ENCODE measurements around the gene KLF7. TPM values are rescaled to one million over a fixed set of nuclear protein-coding genes. Genes with fewer than 3 reads are reported as not detected.

The KLF7 gene
- polyA plus RNA-seq, 3 donors, result 9.4 to 40.7 (median 10.3) TPM

DNA sequence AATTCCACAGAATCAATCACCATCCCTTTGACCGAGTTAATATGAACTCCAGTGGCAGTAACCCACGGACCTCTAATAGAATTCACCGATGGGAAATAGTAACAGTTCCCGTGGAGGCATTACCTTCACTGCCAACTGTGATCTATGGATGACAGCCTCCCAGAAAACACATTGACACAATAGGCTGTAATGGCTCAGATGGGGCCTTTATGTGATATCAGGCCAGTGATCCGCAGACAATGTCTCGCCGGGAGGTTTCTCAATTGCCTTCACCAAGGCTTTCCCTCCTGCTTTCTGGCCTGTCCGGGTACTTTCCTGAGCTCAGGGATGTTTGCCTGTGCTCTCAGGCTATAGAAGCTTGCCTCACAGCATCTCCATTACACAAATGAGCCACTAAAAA is 34.4 kb upstream of the KLF7 start:
- Histone ChIP-seq H3K4me3 (replicated peaks in 1 of 3; ENCODE audit: low read depth in 2 of 3, low read length in 3 of 3) (no peak overlapping the region), H3K36me3 (replicated peaks in 1 of 2; ENCODE audit: control insufficient read depth in 1 of 2, insufficient read depth in 2 of 2, low read length in 2 of 2) (no peaks in the 10 kb centered on the region), H3K9ac (ENCODE audit: insufficient read depth, low read length, poor library complexity, severe bottlenecking) (no peak overlapping the region), H3K79me2 (ENCODE audit: insufficient read depth, low read length) (no peaks in the 10 kb centered on the region), H3K27me3 (ENCODE audit: control insufficient read depth in 2 of 2, insufficient read depth in 2 of 2, low read length in 2 of 2) (no peaks in the 10 kb centered on the region), H4K20me1 (ENCODE audit: insufficient read depth, low read length) (no peaks in the 10 kb centered on the region), H3K4me2 (replicated peaks; ENCODE audit: extremely low read depth, low read length, poor library complexity, severe bottlenecking) (no peak overlapping the region), H3K4me1 (ENCODE audit: control insufficient read depth in 1 of 2, insufficient read depth in 2 of 2, low read length in 2 of 2) (no peaks in the 10 kb centered on the region), H3K9me3 (replicated peaks in 1 of 2; ENCODE audit: control insufficient read depth in 1 of 2, insufficient read depth in 1 of 2, low read length in 2 of 2) (no peaks in the 10 kb centered on the region), H2AFZ (ENCODE audit: insufficient read depth, low read depth, low read length, poor library complexity, severe bottlenecking) (no peak overlapping the region), H3K27ac (ENCODE audit: low read depth in 1 of 2, low read length in 2 of 2) (no peak overlapping the region)
- 100% methylated on average over 3 of the region's 8 CpGs for WGBS (ENCODE audit: insufficient coverage)
- Mint-ChIP-seq H3K36me3 (no peaks in the 10 kb centered on the region), H3K9me3 (peaks cover 0 to 1% (median 0%) of the 10 kb centered on the region in 7 donors), H3K27ac (no peak overlapping the region), H3K4me3 (no peak overlapping the region), H3K27me3 (ENCODE audit: low read depth in 3 of 3) (no peaks in the 10 kb centered on the region), H3K4me1 (no peaks in the 10 kb centered on the region)
- intact Hi-C loops (cut with micrococcal nuclease), result no loop called here
- no peak for DNase-seq
- TF ChIP-seq, protein P1, sequence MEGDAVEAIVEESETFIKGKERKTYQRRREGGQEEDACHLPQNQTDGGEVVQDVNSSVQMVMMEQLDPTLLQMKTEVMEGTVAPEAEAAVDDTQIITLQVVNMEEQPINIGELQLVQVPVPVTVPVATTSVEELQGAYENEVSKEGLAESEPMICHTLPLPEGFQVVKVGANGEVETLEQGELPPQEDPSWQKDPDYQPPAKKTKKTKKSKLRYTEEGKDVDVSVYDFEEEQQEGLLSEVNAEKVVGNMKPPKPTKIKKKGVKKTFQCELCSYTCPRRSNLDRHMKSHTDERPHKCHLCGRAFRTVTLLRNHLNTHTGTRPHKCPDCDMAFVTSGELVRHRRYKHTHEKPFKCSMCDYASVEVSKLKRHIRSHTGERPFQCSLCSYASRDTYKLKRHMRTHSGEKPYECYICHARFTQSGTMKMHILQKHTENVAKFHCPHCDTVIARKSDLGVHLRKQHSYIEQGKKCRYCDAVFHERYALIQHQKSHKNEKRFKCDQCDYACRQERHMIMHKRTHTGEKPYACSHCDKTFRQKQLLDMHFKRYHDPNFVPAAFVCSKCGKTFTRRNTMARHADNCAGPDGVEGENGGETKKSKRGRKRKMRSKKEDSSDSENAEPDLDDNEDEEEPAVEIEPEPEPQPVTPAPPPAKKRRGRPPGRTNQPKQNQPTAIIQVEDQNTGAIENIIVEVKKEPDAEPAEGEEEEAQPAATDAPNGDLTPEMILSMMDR (IDR thresholded peaks at IDR 0.05), result no peak

DNA sequence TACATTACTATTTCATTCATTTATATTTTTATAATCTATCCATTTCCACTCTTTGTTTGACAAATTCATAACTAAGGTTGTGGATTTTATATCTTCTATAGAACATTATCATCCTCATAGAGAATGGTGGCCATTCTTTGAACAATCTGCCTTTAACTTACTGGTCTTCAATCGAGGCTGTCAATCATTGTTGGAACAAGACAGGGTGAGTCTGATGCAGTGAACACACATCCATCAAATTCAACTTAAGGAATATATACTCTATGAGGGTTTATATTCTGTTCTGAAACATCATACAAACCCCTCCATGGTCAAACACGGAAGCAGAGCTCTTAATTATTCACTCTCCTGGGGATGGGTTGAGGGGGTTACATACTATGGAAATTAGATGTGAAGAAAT is 28.3 kb upstream of the KLF7 start:
- H3K4me3 Mint-ChIP-seq, result no peak overlapping the region
- TF ChIP-seq, protein P1 (IDR thresholded peaks at IDR 0.05), result no peak
- no peak for DNase-seq

More for the DNA sequence above, 28.3 kb upstream of the KLF7 start:
- Mint-ChIP-seq H3K9me3 (no peaks in the 10 kb centered on the region), H3K27me3 (ENCODE audit: low read depth in 3 of 3) (peaks cover 0 to 1% (median 0%) of the 10 kb centered on the region in 3 donors), H3K27ac (no peak overlapping the region), H3K36me3 (no peaks in the 10 kb centered on the region), H3K4me1 (no peaks in the 10 kb centered on the region)
- Histone ChIP-seq H3K4me2 (replicated peaks; ENCODE audit: extremely low read depth, low read length, poor library complexity, severe bottlenecking) (no peak overlapping the region), H3K36me3 (replicated peaks in 1 of 2; ENCODE audit: control insufficient read depth in 1 of 2, insufficient read depth in 2 of 2, low read length in 2 of 2) (no peaks in the 10 kb centered on the region), H4K20me1 (ENCODE audit: insufficient read depth, low read length) (no peaks in the 10 kb centered on the region), H3K79me2 (ENCODE audit: insufficient read depth, low read length) (no peaks in the 10 kb centered on the region), H2AFZ (ENCODE audit: insufficient read depth, low read depth, low read length, poor library complexity, severe bottlenecking) (no peak overlapping the region), H3K27me3 (ENCODE audit: control insufficient read depth in 2 of 2, insufficient read depth in 2 of 2, low read length in 2 of 2) (no peaks in the 10 kb centered on the region), H3K4me1 (ENCODE audit: control insufficient read depth in 1 of 2, insufficient read depth in 2 of 2, low read length in 2 of 2) (no peaks in the 10 kb centered on the region), H3K9me3 (replicated peaks in 1 of 2; ENCODE audit: control insufficient read depth in 1 of 2, insufficient read depth in 1 of 2, low read length in 2 of 2) (no peaks in the 10 kb centered on the region), H3K27ac (ENCODE audit: low read depth in 1 of 2, low read length in 2 of 2) (no peak overlapping the region), H3K9ac (ENCODE audit: insufficient read depth, low read length, poor library complexity, severe bottlenecking) (no peak overlapping the region), H3K4me3 (replicated peaks in 1 of 3; ENCODE audit: low read depth in 2 of 3, low read length in 3 of 3) (no peak overlapping the region)
- intact Hi-C loops (cut with micrococcal nuclease), result no loop called here
- no CpG with 5 or more reads among the region's 2 CpGs for WGBS (ENCODE audit: insufficient coverage)

All from CD14-positive monocyte (primary cell).